Head of caudate nucleus (tissue), 42 donors: ENCODE results near the gene INO80C.
"Not testable (repeated sequence)": the region's sequence is repeated elsewhere in the genome, so short reads cannot be mapped to it uniquely, and the experiment has no call there.

Experiments used
- DNase-seq, 42 donors: peaks; one replicate each; pipeline versions ENCODE4 v3.0.0 to v3.0.0-alpha.2; 2020 to 2021; ENCODE audit warnings: mixed read lengths in 7 of 42
- intact Hi-C: fragments of 100-400 bp; cut with DNase I; formaldehyde crosslinking; loops from one replicate; pipeline ENCODE4 v1.15.0; 2022

The INO80C gene

GRCh38 chr18:35494251-35495220 lies 3.2 kb downstream of the INO80C start:
- intact Hi-C loops: loop anchor here (5.0 kb wide), 1 partner anchor 93 kb away; no protein-coding TSS in a partner anchor
- DNase-seq: no peak

- no peak for DNase-seq
- intact Hi-C loops: no loop called here
Measured at GRCh38 chr18:35491700-35492077, 6.1 kb downstream of the INO80C start.

GRCh38 chr18:35490894-35491699 lies 6.7 kb downstream of the INO80C start:
- DNase-seq: no peak
- intact Hi-C loops: no loop called here

- DNase-seq: no peak
- intact Hi-C loops: no loop called here
Measured at GRCh38 chr18:35489913-35490490, 7.8 kb downstream of the INO80C start.

- intact Hi-C loops, DNase-seq: not testable (repeated sequence)
Measured at GRCh38 chr18:35489281-35489680, 8.5 kb downstream of the INO80C start.

GRCh38 chr18:35488396-35488795 lies 9.4 kb downstream of the INO80C start:
- DNase-seq, intact Hi-C loops: not testable (repeated sequence)

GRCh38 chr18:35487525-35487924 lies 10.2 kb downstream of the INO80C start:
- intact Hi-C loops: not testable (repeated sequence)

GRCh38 chr18:35485852-35486251 lies 11.9 kb downstream of the INO80C start:
- DNase-seq: no peak
- intact Hi-C loops: no loop called here

More at GRCh38 chr18:35487525-35487924, 10.2 kb downstream of the INO80C start:
- DNase-seq: not testable (repeated sequence)

- DNase-seq: no peak
- intact Hi-C loops: no loop called here
Measured at GRCh38 chr18:35484034-35484433, 13.7 kb downstream of the INO80C start.

GRCh38 chr18:35481960-35482366 lies 15.8 kb downstream of the INO80C start:
- no peak for DNase-seq
- intact Hi-C loops: no loop called here

GRCh38 chr18:35479911-35480586 lies 17.7 kb downstream of the INO80C start:
- DNase-seq: no peak
- intact Hi-C loops: no loop called here

GRCh38 chr18:35478520-35479435 lies 19.0 kb downstream of the INO80C start:
- intact Hi-C loops: no loop called here
- DNase-seq: peak in 35 of 42 donors; percentile 15 to 82 (median 51)

GRCh38 chr18:35477974-35478373 lies 19.8 kb downstream of the INO80C start:
- no peak for DNase-seq

GRCh38 chr18:35477497-35477896 lies 20.3 kb downstream of the INO80C start:
- DNase-seq: peak in 2 of 42 donors; percentile 12 to 17
- intact Hi-C loops: no loop called here

More at GRCh38 chr18:35477974-35478373, 19.8 kb downstream of the INO80C start:
- intact Hi-C loops: no loop called here

- no peak for DNase-seq
- intact Hi-C loops: no loop called here
Measured at GRCh38 chr18:35474884-35475283, 22.9 kb downstream of the INO80C start.

- intact Hi-C loops: no loop called here
Measured at GRCh38 chr18:35473562-35473961, 24.2 kb downstream of the INO80C start.

GRCh38 chr18:35470435-35470834 lies 27.3 kb downstream of the INO80C start:
- peak in 20 of 42 donors; percentile 13 to 63 (median 26) for DNase-seq
- intact Hi-C loops: no loop called here

More at GRCh38 chr18:35473562-35473961, 24.2 kb downstream of the INO80C start:
- DNase-seq: no peak

GRCh38 chr18:35469725-35470124 lies 28.0 kb downstream of the INO80C start:
- no peak for DNase-seq
- intact Hi-C loops: no loop called here
